K562 (cell line): ENCODE measurements around the gene ASGR1. TPM values are rescaled to one million over a fixed set of nuclear protein-coding genes. Genes with fewer than 3 reads are reported as not detected.

Experiments used
- ATAC-seq: fragments of 200-7000 bp; cut with Tn5 transposase; 3 replicates; pipeline ENCODE4 v1.9.1; 2020; ENCODE audit warnings: moderate library complexity
- BruUV-seq: library from RNA; stranded (reverse); fragments of 400-500 nt; replicated peaks from 2 replicates; lab custom pipeline; 2021; lab: Mats Ljungman, UMichigan
- CTCF ChIA-PET: fragments of 300-600 bp; formaldehyde crosslinking; extraction: SDS; loops from one replicate; lab custom pipeline; 2021; ENCODE audit warnings: low intra/inter-chr PET ratio; lab: Yijun Ruan, JAX
- POLR2A ChIA-PET: fragments of 300-600, 350-650 bp; sonication (Branson Sonifier 250); formaldehyde crosslinking; extraction: SDS; loops from one replicate; lab custom pipeline; 2021; ENCODE audit warnings: antibody characterized with exemption, inconsistent platforms; lab: Yijun Ruan, JAX
- DNase-seq, 4 experiments: peaks; one replicate each; pipeline versions ENCODE4 v3.0.0 to v3.0.0-alpha.2; 2011 to 2018; ENCODE audit warnings: low spot score in 3 of 4, mixed read lengths in 3 of 4; ENCODE audit errors: extremely low read depth in 1 of 4
- FAIRE-seq: peaks from 2 replicates; lab custom pipeline; 2011; peaks lifted over from hg19 to GRCh38; lab: Jason Lieb, UNC
- H2AFZ ChIP-seq: 2 replicates; pipeline ENCODE4 v1.6.0; 2011; ENCODE audit warnings: low read depth, low read length, control low read depth, inconsistent platforms
- H3K27ac ChIP-seq: fragments of 200-600 bp; 3 replicates; pipeline ENCODE4 v1.8.0; 2011; ENCODE audit warnings: low read depth, mild to moderate bottlenecking, control low read depth, inconsistent platforms, low read length, moderate library complexity, mixed read lengths; ENCODE audit errors: extremely low read depth
- H3K27me3 ChIP-seq, 2 experiments: fragments of 300-600 bp in 1 of 2; 2 replicates in 1 of 2; 3 replicates in 1 of 2; pipeline versions ENCODE4 v1.6.0 to v1.8.0; 2011; ENCODE audit warnings: inconsistent platforms in 2 of 2, low read length in 2 of 2, mild to moderate bottlenecking in 1 of 2, mixed read lengths in 1 of 2, moderate library complexity in 1 of 2; ENCODE audit not compliant: control insufficient read depth in 2 of 2, insufficient read depth in 2 of 2
- H3K36me3 ChIP-seq: fragments of 300-600 bp; 3 replicates; pipeline ENCODE4 v1.8.0; 2011; ENCODE audit warnings: mild to moderate bottlenecking, low read length, inconsistent platforms; ENCODE audit not compliant: control insufficient read depth, insufficient read depth
- H3K4me1 ChIP-seq, 2 experiments: fragments of 200-600 bp in 1 of 2; replicated peaks in 1 of 2; 2 replicates in 1 of 2; 3 replicates in 1 of 2; pipeline versions ENCODE4 v1.5.1 to v1.8.0; 2011; ENCODE audit warnings: inconsistent platforms in 2 of 2, low read length in 2 of 2, mild to moderate bottlenecking in 1 of 2, mixed read lengths in 1 of 2, moderate library complexity in 1 of 2; ENCODE audit not compliant: control insufficient read depth in 2 of 2, insufficient read depth in 2 of 2
- H3K4me2 ChIP-seq: 2 replicates; pipeline ENCODE4 v1.6.1; 2011; ENCODE audit warnings: low read length, control low read depth, inconsistent platforms, mixed read lengths; ENCODE audit not compliant: insufficient read depth
- H3K4me3 ChIP-seq: fragments of 200-600 bp; sonication (generic), shearing (Covaris generic); 2 replicates; pipeline ENCODE4 v1.5.1; 2016; ENCODE audit warnings: control low read depth, inconsistent platforms
- H3K79me2 ChIP-seq: fragments of 200-600 bp; 3 replicates; pipeline ENCODE4 v1.8.0; 2011; ENCODE audit warnings: low read length, inconsistent platforms; ENCODE audit not compliant: control insufficient read depth, insufficient read depth
- H3K9ac ChIP-seq, 2 experiments: 2 replicates each; pipeline versions ENCODE4 v1.6.0 to v1.6.1; 2011; ENCODE audit warnings: low read depth in 2 of 2, low read length in 2 of 2, control low read depth in 1 of 2, inconsistent platforms in 1 of 2, mild to moderate bottlenecking in 1 of 2, mixed read lengths in 1 of 2; ENCODE audit not compliant: insufficient read depth in 1 of 2
- H3K9me1 ChIP-seq: one replicate; pipeline ENCODE4 v1.6.0; 2011; ENCODE audit warnings: inconsistent platforms, mild to moderate bottlenecking, low read length, moderate library complexity; ENCODE audit not compliant: control insufficient read depth, insufficient read depth
- H3K9me3 ChIP-seq: replicated peaks from 2 replicates; pipeline ENCODE4 v1.5.1; 2011; ENCODE audit warnings: low read depth, low read length, inconsistent platforms; ENCODE audit not compliant: control insufficient read depth, insufficient read depth
- H4K20me1 ChIP-seq: replicated peaks from 2 replicates; pipeline ENCODE4 v1.6.1; 2011; ENCODE audit warnings: low read length, inconsistent platforms, mixed read lengths; ENCODE audit not compliant: control insufficient read depth, insufficient read depth
- MEIS2 ChIP-seq: fragments of 450-650 bp; IDR thresholded peaks from 2 replicates; pipeline ENCODE4 v1.6.1; 2014; ENCODE audit warnings: mild to moderate bottlenecking; ENCODE audit not compliant: partially characterized antibody
- ZNF232 ChIP-seq: sonication (generic); formaldehyde crosslinking; IDR thresholded peaks from 2 replicates; pipeline ENCODE4 v1.8.0; 2022; ENCODE audit warnings: mild to moderate bottlenecking, missing genetic modification reagents
- WGBS: fragments of 100-300 bp; shearing (Covaris generic); methylation state at CpG from one replicate; pipeline ENCODE4 v1.1.6; 2016; ENCODE audit warnings: low coverage, mixed read lengths; ENCODE audit not compliant: insufficient coverage; ENCODE audit errors: missing lambda C conversion rate; 5-methylcytosine and 5-hydroxymethylcytosine counted together
- in situ Hi-C: fragments of 300-500 bp; cut with MboI; formaldehyde crosslinking; loops from 4 replicates; pipeline ENCODE4 v1.15.0; 2018; ENCODE audit warnings: inconsistent platforms, mixed read lengths
- intact Hi-C: fragments of 100-400 bp; cut with micrococcal nuclease; formaldehyde crosslinking; loops from 2 replicates; pipeline ENCODE4 v1.14.2; 2022
- polyA plus RNA-seq, 8 experiments: library from polyadenylated mRNA; depleted of rRNA in 4 of 8; stranded (reverse) in 5 of 8; unstranded in 3 of 8; fragments of >200 nt; fragmentation: Nextera tagmentation in 2 of 8; fragmentation: Illumina TruSeq in 1 of 8; extraction: Ambion mirVana in 2 of 8; extraction: Trizol in 1 of 8; gene quantifications; 2 replicates each; pipeline versions ENCODE4 v1.2.1 to v1.2.3, GENCODE V29; 2011 to 2014; ENCODE audit warnings: inconsistent platforms in 1 of 8, missing spikeins in 1 of 8
- total RNA-seq, 7 experiments: library from RNA; depleted of rRNA in 6 of 7; stranded (reverse); fragments of >200 nt in 6 of 7; fragmentation: Illumina TruSeq in 2 of 7; extraction: Trizol in 2 of 7; gene quantifications; 2 replicates each; pipeline versions ENCODE4 v1.2.1 to v1.2.3, GENCODE V29; 2011 to 2021; ENCODE audit warnings: low replicate concordance in 1 of 7
- TF ChIP-seq, protein P1 (sequence below): fragments of 250-450 bp; sonication (Bioruptor Pico); IDR thresholded peaks from 2 replicates; pipeline ENCODE4 v1.6.1; 2021; ENCODE audit warnings: mild to moderate bottlenecking
- TF ChIP-seq, protein P2 (sequence below): sonication (generic); formaldehyde crosslinking; IDR thresholded peaks from 2 replicates; pipeline ENCODE4 v1.8.0; 2022; ENCODE audit warnings: mild to moderate bottlenecking, low read depth, missing genetic modification reagents
- TF ChIP-seq, protein P3 (sequence below): fragments of 450-650 bp; formaldehyde crosslinking; IDR thresholded peaks from 2 replicates; pipeline ENCODE4 v1.4.0; 2020; ENCODE audit warnings: mild to moderate bottlenecking, moderate library complexity
- TF ChIP-seq, protein P4 (sequence below): sonication (generic); formaldehyde crosslinking; IDR thresholded peaks from 2 replicates; pipeline ENCODE4 v1.8.1; 2023; ENCODE audit warnings: mild to moderate bottlenecking, missing genetic modification reagents
- TF ChIP-seq, protein P5 (sequence below): fragments of 250-450 bp; sonication (Bioruptor Pico); IDR thresholded peaks from 2 replicates; pipeline ENCODE4 v1.5.0; 2021; ENCODE audit warnings: mild to moderate bottlenecking, moderate library complexity
- TF ChIP-seq, protein P6 (sequence below): sonication (generic); formaldehyde crosslinking; IDR thresholded peaks from 2 replicates; pipeline ENCODE4 v1.8.1; 2023; ENCODE audit warnings: mild to moderate bottlenecking, missing genetic modification reagents

The ASGR1 gene
- total and polyA plus RNA-seq, 9 of the 15 experiments (the other 6 are each of a cell fraction or from before 2014, with no cell fraction given), result 0.11 to 1.0 (median 0.64) TPM; not detected in 2

DNA sequence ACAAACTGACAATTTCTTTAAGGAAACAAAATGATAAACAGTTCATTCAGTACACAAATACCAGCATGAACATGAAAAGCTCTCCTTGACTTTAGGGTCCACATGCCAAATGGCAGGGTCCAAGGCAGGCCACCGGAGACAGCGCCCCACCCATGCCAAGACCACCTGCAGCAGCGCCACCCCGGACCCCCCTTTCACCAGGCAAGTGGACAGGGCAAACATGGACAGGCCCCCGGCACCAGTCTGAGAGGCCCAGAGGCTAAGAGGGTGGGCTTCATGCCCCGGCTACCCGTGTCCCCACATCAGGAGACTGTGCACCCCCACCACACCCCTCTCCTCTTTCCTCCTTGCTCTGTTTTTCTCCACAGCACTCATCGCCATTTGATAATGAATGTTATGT lies 49.9 kb downstream of the ASGR1 start:
- FAIRE-seq (no peak), ATAC-seq (no peak), DNase-seq (no peak)
- intact Hi-C loops, result no loop called here
- H3K4me1 ChIP-seq, result peaks cover 0 to 8% of the 10 kb centered on the region in 2 experiments; a peak in 2 of 5 replicates
- 0% methylated on average over 4 of the region's 8 CpGs for WGBS
- in situ Hi-C loops, result no loop called here
- no peak overlapping the region for H2AFZ ChIP-seq
- no peak overlapping the region for H3K9ac ChIP-seq
- H3K27me3 ChIP-seq, result peaks cover 0 to 12% of the 10 kb centered on the region in 2 experiments; a peak in 2 of 5 replicates
- H4K20me1 ChIP-seq, result no peaks in the 10 kb centered on the region
- POLR2A ChIA-PET, result no interaction called here
- no peak overlapping the region for H3K27ac ChIP-seq
- no TSS peak for BruUV-seq
- no peaks in the 10 kb centered on the region for H3K9me3 ChIP-seq
- CTCF ChIA-PET, result no interaction called here
- no peaks in the 10 kb centered on the region for H3K36me3 ChIP-seq
- no peak overlapping the region for H3K4me2 ChIP-seq
- no peak overlapping the region for H3K4me3 ChIP-seq
- no peaks in the 10 kb centered on the region for H3K9me1 ChIP-seq
- H3K79me2 ChIP-seq, result no peaks in the 10 kb centered on the region
- TF ChIP-seq, protein P1, sequence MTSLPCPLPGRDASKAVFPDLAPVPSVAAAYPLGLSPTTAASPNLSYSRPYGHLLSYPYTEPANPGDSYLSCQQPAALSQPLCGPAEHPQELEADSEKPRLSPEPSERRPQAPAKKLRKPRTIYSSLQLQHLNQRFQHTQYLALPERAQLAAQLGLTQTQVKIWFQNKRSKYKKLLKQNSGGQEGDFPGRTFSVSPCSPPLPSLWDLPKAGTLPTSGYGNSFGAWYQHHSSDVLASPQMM (CRISPR knock-in tag), result no peak
- TF ChIP-seq, protein P2, sequence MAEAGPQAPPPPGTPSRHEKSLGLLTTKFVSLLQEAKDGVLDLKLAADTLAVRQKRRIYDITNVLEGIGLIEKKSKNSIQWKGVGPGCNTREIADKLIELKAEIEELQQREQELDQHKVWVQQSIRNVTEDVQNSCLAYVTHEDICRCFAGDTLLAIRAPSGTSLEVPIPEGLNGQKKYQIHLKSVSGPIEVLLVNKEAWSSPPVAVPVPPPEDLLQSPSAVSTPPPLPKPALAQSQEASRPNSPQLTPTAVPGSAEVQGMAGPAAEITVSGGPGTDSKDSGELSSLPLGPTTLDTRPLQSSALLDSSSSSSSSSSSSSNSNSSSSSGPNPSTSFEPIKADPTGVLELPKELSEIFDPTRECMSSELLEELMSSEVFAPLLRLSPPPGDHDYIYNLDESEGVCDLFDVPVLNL, result no peak
- TF ChIP-seq, protein P3, sequence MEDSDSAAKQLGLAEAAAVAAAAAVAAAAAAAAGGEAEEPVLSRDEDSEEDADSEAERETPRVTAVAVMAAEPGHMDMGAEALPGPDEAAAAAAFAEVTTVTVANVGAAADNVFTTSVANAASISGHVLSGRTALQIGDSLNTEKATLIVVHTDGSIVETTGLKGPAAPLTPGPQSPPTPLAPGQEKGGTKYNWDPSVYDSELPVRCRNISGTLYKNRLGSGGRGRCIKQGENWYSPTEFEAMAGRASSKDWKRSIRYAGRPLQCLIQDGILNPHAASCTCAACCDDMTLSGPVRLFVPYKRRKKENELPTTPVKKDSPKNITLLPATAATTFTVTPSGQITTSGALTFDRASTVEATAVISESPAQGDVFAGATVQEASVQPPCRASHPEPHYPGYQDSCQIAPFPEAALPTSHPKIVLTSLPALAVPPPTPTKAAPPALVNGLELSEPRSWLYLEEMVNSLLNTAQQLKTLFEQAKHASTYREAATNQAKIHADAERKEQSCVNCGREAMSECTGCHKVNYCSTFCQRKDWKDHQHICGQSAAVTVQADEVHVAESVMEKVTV (CRISPR knock-in tag), result no peak
- TF ChIP-seq, protein P4, sequence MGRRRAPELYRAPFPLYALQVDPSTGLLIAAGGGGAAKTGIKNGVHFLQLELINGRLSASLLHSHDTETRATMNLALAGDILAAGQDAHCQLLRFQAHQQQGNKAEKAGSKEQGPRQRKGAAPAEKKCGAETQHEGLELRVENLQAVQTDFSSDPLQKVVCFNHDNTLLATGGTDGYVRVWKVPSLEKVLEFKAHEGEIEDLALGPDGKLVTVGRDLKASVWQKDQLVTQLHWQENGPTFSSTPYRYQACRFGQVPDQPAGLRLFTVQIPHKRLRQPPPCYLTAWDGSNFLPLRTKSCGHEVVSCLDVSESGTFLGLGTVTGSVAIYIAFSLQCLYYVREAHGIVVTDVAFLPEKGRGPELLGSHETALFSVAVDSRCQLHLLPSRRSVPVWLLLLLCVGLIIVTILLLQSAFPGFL (CRISPR knock-in tag), result no peak
- TF ChIP-seq ZNF232 (no peak), MEIS2 (no peak)
- TF ChIP-seq, protein P5, sequence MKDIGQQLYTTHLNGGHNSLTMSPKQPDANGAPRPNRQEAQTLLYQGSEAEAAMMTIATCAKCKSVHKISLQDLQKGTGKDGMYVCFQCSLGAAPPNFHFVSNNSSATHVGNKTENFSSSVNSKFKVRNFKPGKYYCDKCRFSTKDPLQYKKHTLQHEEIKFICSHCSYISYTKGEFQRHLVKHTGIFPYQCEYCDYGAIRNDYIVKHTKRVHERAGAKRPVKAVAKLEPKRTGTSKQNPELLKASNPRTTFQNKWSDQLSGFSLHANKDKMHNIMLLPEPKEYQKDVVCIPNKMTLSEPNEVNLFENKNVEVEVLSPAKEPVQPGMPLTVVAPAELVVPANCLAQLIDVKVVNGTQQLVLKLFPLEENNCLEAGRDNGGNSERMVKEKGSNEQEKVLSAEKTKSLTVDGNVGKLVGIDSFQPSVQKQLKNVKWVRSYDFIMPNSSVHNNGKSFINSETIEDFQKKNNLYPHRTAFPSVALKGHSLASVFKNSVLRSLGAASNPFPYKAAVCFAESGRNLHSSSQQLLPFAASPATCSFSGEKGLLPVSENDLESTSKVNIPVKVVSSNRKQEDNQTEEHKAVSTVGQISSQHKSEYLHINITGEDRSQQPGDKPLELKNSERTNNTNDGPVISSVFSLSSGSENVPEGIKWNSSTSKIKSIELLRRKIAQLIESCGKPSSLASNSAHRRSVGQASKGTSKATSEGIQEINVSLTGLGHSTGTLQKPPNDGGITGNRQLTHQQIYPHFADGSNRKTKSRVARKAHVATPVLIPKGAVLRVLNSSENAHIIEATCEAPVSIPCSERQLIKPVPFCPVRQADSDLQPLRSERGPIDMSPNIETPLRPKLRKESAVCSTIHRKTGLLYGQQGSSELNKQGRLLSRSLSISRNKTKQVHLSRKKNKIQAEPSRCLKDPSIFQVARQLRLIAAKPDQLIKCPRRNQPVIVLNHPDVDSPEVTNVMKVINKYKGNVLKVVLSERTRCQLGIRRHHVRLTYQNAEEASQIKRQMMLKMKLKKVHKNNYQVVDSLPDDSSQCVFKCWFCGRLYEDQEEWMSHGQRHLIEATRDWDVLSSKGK (CRISPR knock-in tag), result no peak
- TF ChIP-seq, protein P6, sequence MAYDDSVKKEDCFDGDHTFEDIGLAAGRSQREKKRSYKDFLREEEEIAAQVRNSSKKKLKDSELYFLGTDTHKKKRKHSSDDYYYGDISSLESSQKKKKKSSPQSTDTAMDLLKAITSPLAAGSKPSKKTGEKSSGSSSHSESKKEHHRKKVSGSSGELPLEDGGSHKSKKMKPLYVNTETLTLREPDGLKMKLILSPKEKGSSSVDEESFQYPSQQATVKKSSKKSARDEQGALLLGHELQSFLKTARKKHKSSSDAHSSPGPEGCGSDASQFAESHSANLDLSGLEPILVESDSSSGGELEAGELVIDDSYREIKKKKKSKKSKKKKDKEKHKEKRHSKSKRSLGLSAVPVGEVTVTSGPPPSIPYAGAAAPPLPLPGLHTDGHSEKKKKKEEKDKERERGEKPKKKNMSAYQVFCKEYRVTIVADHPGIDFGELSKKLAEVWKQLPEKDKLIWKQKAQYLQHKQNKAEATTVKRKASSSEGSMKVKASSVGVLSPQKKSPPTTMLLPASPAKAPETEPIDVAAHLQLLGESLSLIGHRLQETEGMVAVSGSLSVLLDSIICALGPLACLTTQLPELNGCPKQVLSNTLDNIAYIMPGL, result no peak
